Measurements from ENCODE around the gene QARS1. TPM values are rescaled to one million over a fixed set of nuclear protein-coding genes. Genes with fewer than 3 reads are reported as not detected.

QARS1 gene
- total and polyA plus RNA-seq, 2 donors (not counting 1 experiment from before 2014, with no cell fraction given) = 282 to 426 TPM

- CTCF ChIA-PET = interaction anchor here (0.9 kb wide), 1 partner anchor 146 kb away, joined by 3 read pairs; no protein-coding TSS in a partner anchor
- TF ChIP-seq CTCF (IDR thresholded peaks at IDR 0.05) (no peak), EZH2 (IDR thresholded peaks at IDR 0.05; ENCODE audit: borderline replicate concordance, insufficient read depth, low read depth, low read length, poor library complexity, severe bottlenecking) (no peak)
- Histone ChIP-seq H3K4me3 (ENCODE audit: control extremely low read depth in 1 of 5, extremely low read depth in 1 of 5, insufficient read depth in 1 of 5, low read depth in 2 of 5, low read length in 4 of 5) (no peak overlapping the region), H3K4me2 (replicated peaks; ENCODE audit: low read depth, low read length, poor library complexity, severe bottlenecking) (peak overlapping the region; percentile 35), H4K20me1 (ENCODE audit: control insufficient read depth, insufficient read depth, low read length, poor library complexity, severe bottlenecking) (no peaks in the 10 kb centered on the region), H3K36me3 (replicated peaks in 1 of 2; ENCODE audit: control extremely low read depth in 1 of 2, control insufficient read depth in 1 of 2, extremely low read depth in 1 of 2, insufficient read depth in 2 of 2, low read length in 1 of 2) (no peaks in the 10 kb centered on the region), H3K4me1 (ENCODE audit: control insufficient read depth in 2 of 2, insufficient read depth in 2 of 2, low read length in 2 of 2) (peaks cover 4 to 10% of the 10 kb centered on the region in 2 donors), H3K27ac (ENCODE audit: low read length in 2 of 2) (no peak overlapping the region), H3K9me3 (ENCODE audit: control extremely low read depth in 1 of 3, control insufficient read depth in 2 of 3, insufficient read depth in 1 of 3, low read length in 2 of 3) (no peaks in the 10 kb centered on the region), H3K79me2 (ENCODE audit: control insufficient read depth, insufficient read depth, low read length) (no peaks in the 10 kb centered on the region), H2AFZ (ENCODE audit: insufficient read depth, low read depth, low read length, poor library complexity, severe bottlenecking) (no peak overlapping the region), H3K9ac (ENCODE audit: low read length) (no peak overlapping the region), H3K27me3 (replicated peaks in 1 of 4; ENCODE audit: control extremely low read depth in 1 of 4, control insufficient read depth in 3 of 4, insufficient read depth in 4 of 4, low read length in 3 of 4) (peaks cover 0 to 36% (median 2%) of the 10 kb centered on the region in 4 experiments)
- intact Hi-C loops (cut with micrococcal nuclease) = no loop called here
- Mint-ChIP-seq H3K4me3 (peak overlapping the region; percentile 16), H3K4me1 (peaks cover 2% of the 10 kb centered on the region), H3K27me3 (peaks cover 26% of the 10 kb centered on the region), H3K9me3 (ENCODE audit: insufficient read depth) (no peaks in the 10 kb centered on the region), H3K27ac (no peak overlapping the region)
- POLR2A ChIA-PET = no interaction called here
- ATAC-seq (ENCODE audit: low read depth) (no peak), DNase-seq (no peak)
- WGBS (ENCODE audit: insufficient coverage) = 10% methylated on average over 22 of the region's 30 CpGs
Measured at GRCh38 chr3:49133226-49133951, 28.8 kb upstream of the QARS1 start.

Data from B cell (primary cell).